Neural progenitor cell (in vitro differentiated cells): Measurements from ENCODE around the gene TIMP2.

Experiments used
- CTCF ChIP-seq: fragments of 200-600 bp; sonication (generic); IDR thresholded peaks from 2 replicates; pipeline ENCODE4 v1.5.1; 2017; ENCODE audit warnings: antibody characterized with exemption, mild to moderate bottlenecking
- EZH2 ChIP-seq: fragments of 200-600 bp; sonication (generic); IDR thresholded peaks from 2 replicates; pipeline ENCODE4 v1.6.1; 2017; ENCODE audit warnings: antibody characterized with exemption, mild to moderate bottlenecking, moderate library complexity
- EZH2phosphoT487 ChIP-seq: fragments of 200-600 bp; sonication (generic); IDR thresholded peaks from 2 replicates; pipeline ENCODE4 v1.6.1; 2017; ENCODE audit warnings: antibody characterized with exemption

DNA sequence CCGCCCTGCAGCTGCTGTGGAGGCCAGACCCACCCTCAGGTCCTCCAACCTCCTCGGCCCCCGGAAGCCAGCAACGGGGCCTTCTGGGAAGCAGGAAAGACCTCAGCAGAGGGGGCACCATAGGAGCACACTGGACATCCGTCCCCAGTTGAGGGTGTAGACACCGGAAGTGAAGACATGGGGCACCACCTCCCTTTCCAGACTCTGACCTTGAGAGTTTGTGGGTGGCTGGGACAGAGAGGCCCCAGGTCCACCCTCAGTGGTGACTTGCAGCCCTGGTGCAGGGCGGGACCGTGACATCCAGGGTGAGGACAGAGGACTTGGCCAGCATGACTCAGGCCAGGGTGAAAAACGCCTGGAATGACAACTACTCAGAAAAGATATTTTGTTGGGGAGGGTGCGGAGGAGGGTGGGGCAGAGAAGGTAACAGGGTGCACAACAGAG lies 42.1 kb downstream of the TIMP2 start:
- TF ChIP-seq CTCF: no peak
- no peak for TF ChIP-seq EZH2
- TF ChIP-seq EZH2phosphoT487: no peak
